ENCODE measurements around the gene LOXL1.

- TF ChIP-seq CTCF (conservative IDR thresholded peaks at IDR 0.05; ENCODE audit: low read length) = peak; percentile 81
- no peak for TF ChIP-seq EZH2phosphoT487 (IDR thresholded peaks at IDR 0.05; ENCODE audit: borderline replicate concordance, low read depth, low read length)
Observed at GRCh38 chr15:73897441-73898261, 28.6 kb upstream of the LOXL1 start.
